SK-N-SH treated with all-trans-retinoic acid at 6 μM for 48 hours (cell line): ENCODE data around the gene NAALADL2.

Experiments used
- ATAC-seq: fragments of 200-7000 bp; cut with Tn5 transposase; 3 replicates; pipeline ENCODE4 v1.9.1; 2020; ENCODE audit warnings: mild to moderate bottlenecking, moderate library complexity
- BACH2 ChIP-seq: fragments of 250-450 bp; sonication (Bioruptor Pico); IDR thresholded peaks from 2 replicates; pipeline ENCODE4 v1.9.0; 2021; ENCODE audit warnings: mild to moderate bottlenecking, borderline replicate concordance
- CSDC2 ChIP-seq: fragments of 250-450 bp; sonication (Bioruptor Pico); IDR thresholded peaks from 2 replicates; pipeline ENCODE4 v1.5.0; 2020; ENCODE audit warnings: mild to moderate bottlenecking, moderate library complexity
- ESRRG ChIP-seq: fragments of 250-450 bp; sonication (Bioruptor Pico); IDR thresholded peaks from 2 replicates; pipeline ENCODE4 v1.6.1; 2021; ENCODE audit warnings: mild to moderate bottlenecking
- GLIS3 ChIP-seq: fragments of 250-450 bp; sonication (Bioruptor Pico); IDR thresholded peaks from 2 replicates; pipeline ENCODE4 v1.5.0; 2020; ENCODE audit warnings: mild to moderate bottlenecking, moderate library complexity
- ISL1 ChIP-seq: fragments of 250-450 bp; sonication (Bioruptor Pico); IDR thresholded peaks from 2 replicates; pipeline ENCODE4 v2.1.2; 2022; ENCODE audit warnings: mild to moderate bottlenecking, moderate library complexity
- OSR1 ChIP-seq: fragments of 250-450 bp; sonication (Bioruptor Pico); IDR thresholded peaks from 2 replicates; pipeline ENCODE4 v1.8.0; 2022; ENCODE audit warnings: moderate library complexity, mild to moderate bottlenecking, inconsistent platforms
- PATZ1 ChIP-seq: fragments of 250-450 bp; sonication (Bioruptor Pico); IDR thresholded peaks from 2 replicates; pipeline ENCODE4 v1.8.0; 2020; ENCODE audit warnings: mild to moderate bottlenecking, moderate library complexity, borderline replicate concordance
- PPARA ChIP-seq: fragments of 250-450 bp; sonication (Bioruptor Pico); IDR thresholded peaks from 2 replicates; pipeline ENCODE4 v1.5.0; 2020; ENCODE audit warnings: mild to moderate bottlenecking, borderline replicate concordance
- RARB ChIP-seq: fragments of 250-450 bp; sonication (Bioruptor Pico); IDR thresholded peaks from 2 replicates; pipeline ENCODE4 v1.8.0; 2021; ENCODE audit warnings: mild to moderate bottlenecking, moderate library complexity
- SNAI2 ChIP-seq: fragments of 250-450 bp; sonication (Bioruptor Pico); IDR thresholded peaks from 2 replicates; pipeline ENCODE4 v1.5.0; 2020; ENCODE audit warnings: mild to moderate bottlenecking, moderate library complexity
- TCF4 ChIP-seq: fragments of 250-450 bp; sonication (Bioruptor Pico); IDR thresholded peaks from 2 replicates; pipeline ENCODE4 v1.8.0; 2021; ENCODE audit warnings: mild to moderate bottlenecking, moderate library complexity, borderline replicate concordance
- ZC3H10 ChIP-seq: fragments of 250-450 bp; sonication (Bioruptor Pico); IDR thresholded peaks from 2 replicates; pipeline ENCODE4 v1.5.1; 2021; ENCODE audit warnings: mild to moderate bottlenecking, moderate library complexity
- ZFP3 ChIP-seq: fragments of 250-450 bp; sonication (Bioruptor Pico); IDR thresholded peaks from 2 replicates; pipeline ENCODE4 v1.5.0; 2020; ENCODE audit warnings: mild to moderate bottlenecking, moderate library complexity
- ZNF565 ChIP-seq: fragments of 450-650 bp; formaldehyde crosslinking; conservative IDR thresholded peaks from 2 replicates; pipeline ENCODE4 v1.5.0; 2020; ENCODE audit warnings: low read depth, mild to moderate bottlenecking, moderate library complexity
- ZNF70 ChIP-seq: fragments of 450-650 bp; formaldehyde crosslinking; IDR thresholded peaks from 2 replicates; pipeline ENCODE4 v1.5.0; 2020; ENCODE audit warnings: mild to moderate bottlenecking, moderate library complexity
- ZNF8 ChIP-seq: fragments of 450-650 bp; formaldehyde crosslinking; IDR thresholded peaks from 2 replicates; pipeline ENCODE4 v1.5.0; 2020; ENCODE audit warnings: mild to moderate bottlenecking, moderate library complexity
- TF ChIP-seq, protein P1 (sequence below): fragments of 250-450 bp; sonication (Bioruptor Pico); IDR thresholded peaks from 2 replicates; pipeline ENCODE4 v1.8.0; 2021; ENCODE audit warnings: low read depth, mild to moderate bottlenecking, moderate library complexity, borderline replicate concordance
- TF ChIP-seq, protein P2 (sequence below): fragments of 250-450 bp; sonication (Bioruptor Pico); IDR thresholded peaks from 2 replicates; pipeline ENCODE4 v1.5.1; 2020; ENCODE audit warnings: low read depth, mild to moderate bottlenecking, moderate library complexity
- TF ChIP-seq, protein P3 (sequence below): fragments of 250-450 bp; sonication (Bioruptor Pico); IDR thresholded peaks from 2 replicates; pipeline ENCODE4 v1.5.0; 2020; ENCODE audit warnings: mild to moderate bottlenecking, moderate library complexity

Gene NAALADL2

GRCh38 chr3:174938102-174938501, 79.0 kb downstream of the NAALADL2 start:
- no peak for TF ChIP-seq PATZ1 (CRISPR knock-in tag)
- TF ChIP-seq ZNF8, result 0 out of 2 replicates have a peak, but pooled peaks have one; percentile 47
- TF ChIP-seq TCF4 (CRISPR knock-in tag), result peak; percentile 72; the same call in 1 of the 2 replicates
- no peak for TF ChIP-seq ZFP3
- peak; percentile 61 for ATAC-seq

DNA sequence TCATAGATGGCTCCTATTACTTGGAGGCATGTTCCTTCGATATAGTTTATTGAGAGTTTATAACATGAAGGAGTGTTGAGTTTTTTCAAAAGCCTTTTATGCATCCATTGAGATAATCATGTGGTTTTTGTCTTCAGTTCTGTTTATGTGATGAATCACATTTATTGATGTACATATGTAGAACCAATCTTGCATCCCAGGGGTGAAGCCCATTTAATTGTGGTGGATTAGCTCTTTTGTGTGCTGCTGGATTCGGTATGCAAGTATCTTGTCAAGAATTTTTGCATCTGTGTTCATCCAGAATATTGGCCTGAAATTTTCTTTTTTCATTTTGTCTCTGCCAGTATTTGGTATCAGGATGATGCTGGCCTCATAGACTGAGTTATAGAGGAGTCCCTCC, 81.0 kb downstream of the NAALADL2 start:
- ATAC-seq, result no peak
- TF ChIP-seq PATZ1 (CRISPR knock-in tag) (no peak), OSR1 (no peak), RARB (CRISPR knock-in tag) (no peak), ZFP3 (no peak), TCF4 (CRISPR knock-in tag) (no peak), ZNF8 (no peak), ZNF565 (CRISPR knock-in tag) (no peak), GLIS3 (CRISPR knock-in tag) (no peak), ISL1 (CRISPR knock-in tag) (no peak), ZC3H10 (CRISPR knock-in tag) (no peak), CSDC2 (CRISPR knock-in tag) (no peak), ZNF70 (no peak), BACH2 (CRISPR knock-in tag) (no peak)
- TF ChIP-seq, protein P1, sequence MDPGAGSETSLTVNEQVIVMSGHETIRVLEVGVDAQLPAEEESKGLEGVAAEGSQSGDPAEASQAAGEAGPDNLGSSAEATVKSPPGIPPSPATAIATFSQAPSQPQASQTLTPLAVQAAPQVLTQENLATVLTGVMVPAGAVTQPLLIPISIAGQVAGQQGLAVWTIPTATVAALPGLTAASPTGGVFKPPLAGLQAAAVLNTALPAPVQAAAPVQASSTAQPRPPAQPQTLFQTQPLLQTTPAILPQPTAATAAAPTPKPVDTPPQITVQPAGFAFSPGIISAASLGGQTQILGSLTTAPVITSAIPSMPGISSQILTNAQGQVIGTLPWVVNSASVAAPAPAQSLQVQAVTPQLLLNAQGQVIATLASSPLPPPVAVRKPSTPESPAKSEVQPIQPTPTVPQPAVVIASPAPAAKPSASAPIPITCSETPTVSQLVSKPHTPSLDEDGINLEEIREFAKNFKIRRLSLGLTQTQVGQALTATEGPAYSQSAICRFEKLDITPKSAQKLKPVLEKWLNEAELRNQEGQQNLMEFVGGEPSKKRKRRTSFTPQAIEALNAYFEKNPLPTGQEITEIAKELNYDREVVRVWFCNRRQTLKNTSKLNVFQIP (CRISPR knock-in tag), result no peak

GRCh38 chr3:174945276-174945675, 86.1 kb downstream of the NAALADL2 start:
- no peak for ATAC-seq
- TF ChIP-seq ZNF565 (CRISPR knock-in tag) (no peak), BACH2 (CRISPR knock-in tag) (no peak), PPARA (CRISPR knock-in tag) (no peak), ISL1 (CRISPR knock-in tag) (no peak), ESRRG (no peak), SNAI2 (CRISPR knock-in tag) (no peak), CSDC2 (CRISPR knock-in tag) (no peak), OSR1 (no peak), GLIS3 (CRISPR knock-in tag) (no peak), TCF4 (CRISPR knock-in tag) (no peak)
- TF ChIP-seq, protein P2, sequence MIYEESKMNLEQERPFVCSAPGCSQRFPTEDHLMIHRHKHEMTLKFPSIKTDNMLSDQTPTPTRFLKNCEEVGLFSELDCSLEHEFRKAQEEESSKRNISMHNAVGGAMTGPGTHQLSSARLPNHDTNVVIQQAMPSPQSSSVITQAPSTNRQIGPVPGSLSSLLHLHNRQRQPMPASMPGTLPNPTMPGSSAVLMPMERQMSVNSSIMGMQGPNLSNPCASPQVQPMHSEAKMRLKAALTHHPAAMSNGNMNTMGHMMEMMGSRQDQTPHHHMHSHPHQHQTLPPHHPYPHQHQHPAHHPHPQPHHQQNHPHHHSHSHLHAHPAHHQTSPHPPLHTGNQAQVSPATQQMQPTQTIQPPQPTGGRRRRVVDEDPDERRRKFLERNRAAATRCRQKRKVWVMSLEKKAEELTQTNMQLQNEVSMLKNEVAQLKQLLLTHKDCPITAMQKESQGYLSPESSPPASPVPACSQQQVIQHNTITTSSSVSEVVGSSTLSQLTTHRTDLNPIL, result no peak

- no peak for ATAC-seq
- TF ChIP-seq SNAI2 (CRISPR knock-in tag), result no peak
- TF ChIP-seq, protein P3, sequence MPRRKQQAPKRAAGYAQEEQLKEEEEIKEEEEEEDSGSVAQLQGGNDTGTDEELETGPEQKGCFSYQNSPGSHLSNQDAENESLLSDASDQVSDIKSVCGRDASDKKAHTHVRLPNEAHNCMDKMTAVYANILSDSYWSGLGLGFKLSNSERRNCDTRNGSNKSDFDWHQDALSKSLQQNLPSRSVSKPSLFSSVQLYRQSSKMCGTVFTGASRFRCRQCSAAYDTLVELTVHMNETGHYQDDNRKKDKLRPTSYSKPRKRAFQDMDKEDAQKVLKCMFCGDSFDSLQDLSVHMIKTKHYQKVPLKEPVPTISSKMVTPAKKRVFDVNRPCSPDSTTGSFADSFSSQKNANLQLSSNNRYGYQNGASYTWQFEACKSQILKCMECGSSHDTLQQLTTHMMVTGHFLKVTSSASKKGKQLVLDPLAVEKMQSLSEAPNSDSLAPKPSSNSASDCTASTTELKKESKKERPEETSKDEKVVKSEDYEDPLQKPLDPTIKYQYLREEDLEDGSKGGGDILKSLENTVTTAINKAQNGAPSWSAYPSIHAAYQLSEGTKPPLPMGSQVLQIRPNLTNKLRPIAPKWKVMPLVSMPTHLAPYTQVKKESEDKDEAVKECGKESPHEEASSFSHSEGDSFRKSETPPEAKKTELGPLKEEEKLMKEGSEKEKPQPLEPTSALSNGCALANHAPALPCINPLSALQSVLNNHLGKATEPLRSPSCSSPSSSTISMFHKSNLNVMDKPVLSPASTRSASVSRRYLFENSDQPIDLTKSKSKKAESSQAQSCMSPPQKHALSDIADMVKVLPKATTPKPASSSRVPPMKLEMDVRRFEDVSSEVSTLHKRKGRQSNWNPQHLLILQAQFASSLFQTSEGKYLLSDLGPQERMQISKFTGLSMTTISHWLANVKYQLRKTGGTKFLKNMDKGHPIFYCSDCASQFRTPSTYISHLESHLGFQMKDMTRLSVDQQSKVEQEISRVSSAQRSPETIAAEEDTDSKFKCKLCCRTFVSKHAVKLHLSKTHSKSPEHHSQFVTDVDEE (CRISPR knock-in tag), result no peak
- no peak for TF ChIP-seq ZNF70
- TF ChIP-seq TCF4 (CRISPR knock-in tag), result no peak
Measured at GRCh38 chr3:174945951-174946350, 86.8 kb downstream of the NAALADL2 start.
